ENCODE data around the gene FAM120B.

- TF ChIP-seq GATA2 (IDR thresholded peaks at IDR 0.05; ENCODE audit: low read depth, low read length), result no peak
- TF ChIP-seq GATA3 (IDR thresholded peaks at IDR 0.05; ENCODE audit: low read depth, low read length), result no peak
Observed at GRCh38 chr6:170276369-170277057, 30.0 kb upstream of the FAM120B start.

All from SH-SY5Y (cell line).